Neural cell (in vitro differentiated cells): Measurements from ENCODE around the gene PPFIBP1.

Experiments used
- POLR2AphosphoS5 ChIP-seq: IDR thresholded peaks from 2 replicates; pipeline ENCODE4 v1.6.1; 2012
- REST ChIP-seq: IDR thresholded peaks from 2 replicates; pipeline ENCODE4 v1.6.1; 2012; ENCODE audit warnings: borderline replicate concordance
- TF ChIP-seq, protein P1 (sequence below): fragments of 450-650 bp; IDR thresholded peaks from 2 replicates; pipeline ENCODE4 v1.5.1; 2014; ENCODE audit warnings: antibody characterized with exemption, mild to moderate bottlenecking, moderate library complexity; ENCODE audit not compliant: poor library complexity, severe bottlenecking

- TF ChIP-seq POLR2AphosphoS5 (no peak), REST (no peak)
- TF ChIP-seq, protein P1, sequence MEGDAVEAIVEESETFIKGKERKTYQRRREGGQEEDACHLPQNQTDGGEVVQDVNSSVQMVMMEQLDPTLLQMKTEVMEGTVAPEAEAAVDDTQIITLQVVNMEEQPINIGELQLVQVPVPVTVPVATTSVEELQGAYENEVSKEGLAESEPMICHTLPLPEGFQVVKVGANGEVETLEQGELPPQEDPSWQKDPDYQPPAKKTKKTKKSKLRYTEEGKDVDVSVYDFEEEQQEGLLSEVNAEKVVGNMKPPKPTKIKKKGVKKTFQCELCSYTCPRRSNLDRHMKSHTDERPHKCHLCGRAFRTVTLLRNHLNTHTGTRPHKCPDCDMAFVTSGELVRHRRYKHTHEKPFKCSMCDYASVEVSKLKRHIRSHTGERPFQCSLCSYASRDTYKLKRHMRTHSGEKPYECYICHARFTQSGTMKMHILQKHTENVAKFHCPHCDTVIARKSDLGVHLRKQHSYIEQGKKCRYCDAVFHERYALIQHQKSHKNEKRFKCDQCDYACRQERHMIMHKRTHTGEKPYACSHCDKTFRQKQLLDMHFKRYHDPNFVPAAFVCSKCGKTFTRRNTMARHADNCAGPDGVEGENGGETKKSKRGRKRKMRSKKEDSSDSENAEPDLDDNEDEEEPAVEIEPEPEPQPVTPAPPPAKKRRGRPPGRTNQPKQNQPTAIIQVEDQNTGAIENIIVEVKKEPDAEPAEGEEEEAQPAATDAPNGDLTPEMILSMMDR: no peak
These were observed 37.7 kb downstream of the PPFIBP1 start for GRCh38 chr12:27561535-27562350.
